HCT116 (cell line): ENCODE data around the gene DDX39A.

ENCODE experiments used
- EZH2 ChIP-seq: fragments of 200-600 bp; sonication (generic); IDR thresholded peaks from 2 replicates; pipeline ENCODE4 v1.6.1; 2017; ENCODE audit warnings: antibody characterized with exemption, mixed run types
- EZH2phosphoT487 ChIP-seq: fragments of 200-600 bp; IDR thresholded peaks from 2 replicates; pipeline ENCODE4 v1.6.1; 2018; ENCODE audit warnings: antibody characterized with exemption, borderline replicate concordance
- POLR2A ChIP-seq: IDR thresholded peaks from 2 replicates; pipeline ENCODE4 v1.7.0; 2011; ENCODE audit warnings: borderline replicate concordance; ENCODE audit not compliant: insufficient read depth, insufficient read length; ENCODE audit errors: extremely low read depth
- POLR2AphosphoS5 ChIP-seq: IDR thresholded peaks from 2 replicates; pipeline ENCODE4 v1.6.1; 2011; ENCODE audit warnings: mild to moderate bottlenecking, low read depth, low read length, moderate library complexity
- SIN3A ChIP-seq: IDR thresholded peaks from 2 replicates; pipeline ENCODE4 v1.6.1; 2012; ENCODE audit warnings: low read depth
- SP1 ChIP-seq: IDR thresholded peaks from 2 replicates; pipeline ENCODE4 v1.6.1; 2012; ENCODE audit warnings: low read depth
- TCF7L2 ChIP-seq: IDR thresholded peaks from 2 replicates; pipeline ENCODE4 v1.7.0; 2011; ENCODE audit warnings: borderline replicate concordance, inconsistent platforms; ENCODE audit not compliant: insufficient read depth, insufficient read length; ENCODE audit errors: extremely low read depth
- ZNF274 ChIP-seq: fragments of 200-500 bp; sonication (Bioruptor generic); IDR thresholded peaks from 2 replicates; pipeline ENCODE4 v1.6.1; 2014; ENCODE audit warnings: mild to moderate bottlenecking, low read depth, low read length, inconsistent platforms
- TF ChIP-seq, protein P1 (sequence below): IDR thresholded peaks from 2 replicates; pipeline ENCODE4 v1.6.1; 2012; ENCODE audit warnings: low read depth
- TF ChIP-seq, protein P2 (sequence below), 3 experiments: fragments of 200-600 bp in 1 of 3; sonication (generic) in 1 of 3; IDR thresholded peaks in 2 of 3; conservative IDR thresholded peaks in 1 of 3; 2 replicates each; pipeline ENCODE4 v1.5.1; 2012 to 2017; ENCODE audit warnings: low read depth in 2 of 3, low read length in 2 of 3, antibody characterized with exemption in 1 of 3, borderline replicate concordance in 1 of 3, control low read depth in 1 of 3, mild to moderate bottlenecking in 1 of 3, mixed read lengths in 1 of 3, mixed run types in 1 of 3, moderate library complexity in 1 of 3; ENCODE audit not compliant: insufficient read depth in 1 of 3
- TF ChIP-seq, protein P3 (sequence below): IDR thresholded peaks from 2 replicates; pipeline ENCODE4 v1.6.1; 2011; ENCODE audit warnings: mild to moderate bottlenecking, low read length, moderate library complexity; ENCODE audit not compliant: insufficient replicate concordance; ENCODE audit errors: extremely low read depth
- TF ChIP-seq, protein P4 (sequence below): IDR thresholded peaks from 2 replicates; pipeline ENCODE4 v1.6.1; 2012
- TF ChIP-seq, protein P5 (sequence below): IDR thresholded peaks from 2 replicates; pipeline ENCODE4 v1.6.1; 2012

DNA sequence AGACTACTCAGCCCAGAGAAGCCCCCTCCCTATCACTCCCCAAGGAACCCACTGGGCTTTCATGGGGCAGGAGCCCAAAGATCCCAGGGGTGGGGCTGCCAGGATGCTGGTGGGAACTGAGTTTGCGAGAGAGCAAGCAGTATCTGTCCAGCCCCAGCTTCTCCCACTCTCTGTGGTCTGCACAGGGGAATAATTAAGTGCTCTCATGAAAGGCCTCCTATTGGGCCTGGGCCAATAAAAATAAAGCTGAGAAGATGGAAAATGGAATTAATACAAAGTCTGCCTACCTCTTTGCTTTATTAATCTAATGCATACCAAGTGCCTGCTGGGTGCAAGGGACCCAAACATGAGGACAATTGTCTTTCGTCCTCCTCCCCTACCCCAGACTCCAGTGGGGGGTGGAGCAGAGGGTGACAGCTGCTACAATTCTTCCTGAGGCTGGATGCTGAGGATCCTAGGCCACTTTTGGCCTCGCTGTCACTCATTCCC, 5.4 kb downstream of the DDX39A start:
- TF ChIP-seq POLR2A (no peak), TCF7L2 (no peak), ZNF274 (no peak), EZH2phosphoT487 (no peak), EZH2 (no peak), SIN3A (no peak), POLR2AphosphoS5 (no peak), SP1 (no peak)
- TF ChIP-seq, protein P1, sequence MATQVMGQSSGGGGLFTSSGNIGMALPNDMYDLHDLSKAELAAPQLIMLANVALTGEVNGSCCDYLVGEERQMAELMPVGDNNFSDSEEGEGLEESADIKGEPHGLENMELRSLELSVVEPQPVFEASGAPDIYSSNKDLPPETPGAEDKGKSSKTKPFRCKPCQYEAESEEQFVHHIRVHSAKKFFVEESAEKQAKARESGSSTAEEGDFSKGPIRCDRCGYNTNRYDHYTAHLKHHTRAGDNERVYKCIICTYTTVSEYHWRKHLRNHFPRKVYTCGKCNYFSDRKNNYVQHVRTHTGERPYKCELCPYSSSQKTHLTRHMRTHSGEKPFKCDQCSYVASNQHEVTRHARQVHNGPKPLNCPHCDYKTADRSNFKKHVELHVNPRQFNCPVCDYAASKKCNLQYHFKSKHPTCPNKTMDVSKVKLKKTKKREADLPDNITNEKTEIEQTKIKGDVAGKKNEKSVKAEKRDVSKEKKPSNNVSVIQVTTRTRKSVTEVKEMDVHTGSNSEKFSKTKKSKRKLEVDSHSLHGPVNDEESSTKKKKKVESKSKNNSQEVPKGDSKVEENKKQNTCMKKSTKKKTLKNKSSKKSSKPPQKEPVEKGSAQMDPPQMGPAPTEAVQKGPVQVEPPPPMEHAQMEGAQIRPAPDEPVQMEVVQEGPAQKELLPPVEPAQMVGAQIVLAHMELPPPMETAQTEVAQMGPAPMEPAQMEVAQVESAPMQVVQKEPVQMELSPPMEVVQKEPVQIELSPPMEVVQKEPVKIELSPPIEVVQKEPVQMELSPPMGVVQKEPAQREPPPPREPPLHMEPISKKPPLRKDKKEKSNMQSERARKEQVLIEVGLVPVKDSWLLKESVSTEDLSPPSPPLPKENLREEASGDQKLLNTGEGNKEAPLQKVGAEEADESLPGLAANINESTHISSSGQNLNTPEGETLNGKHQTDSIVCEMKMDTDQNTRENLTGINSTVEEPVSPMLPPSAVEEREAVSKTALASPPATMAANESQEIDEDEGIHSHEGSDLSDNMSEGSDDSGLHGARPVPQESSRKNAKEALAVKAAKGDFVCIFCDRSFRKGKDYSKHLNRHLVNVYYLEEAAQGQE, result no peak
- TF ChIP-seq, protein P2, sequence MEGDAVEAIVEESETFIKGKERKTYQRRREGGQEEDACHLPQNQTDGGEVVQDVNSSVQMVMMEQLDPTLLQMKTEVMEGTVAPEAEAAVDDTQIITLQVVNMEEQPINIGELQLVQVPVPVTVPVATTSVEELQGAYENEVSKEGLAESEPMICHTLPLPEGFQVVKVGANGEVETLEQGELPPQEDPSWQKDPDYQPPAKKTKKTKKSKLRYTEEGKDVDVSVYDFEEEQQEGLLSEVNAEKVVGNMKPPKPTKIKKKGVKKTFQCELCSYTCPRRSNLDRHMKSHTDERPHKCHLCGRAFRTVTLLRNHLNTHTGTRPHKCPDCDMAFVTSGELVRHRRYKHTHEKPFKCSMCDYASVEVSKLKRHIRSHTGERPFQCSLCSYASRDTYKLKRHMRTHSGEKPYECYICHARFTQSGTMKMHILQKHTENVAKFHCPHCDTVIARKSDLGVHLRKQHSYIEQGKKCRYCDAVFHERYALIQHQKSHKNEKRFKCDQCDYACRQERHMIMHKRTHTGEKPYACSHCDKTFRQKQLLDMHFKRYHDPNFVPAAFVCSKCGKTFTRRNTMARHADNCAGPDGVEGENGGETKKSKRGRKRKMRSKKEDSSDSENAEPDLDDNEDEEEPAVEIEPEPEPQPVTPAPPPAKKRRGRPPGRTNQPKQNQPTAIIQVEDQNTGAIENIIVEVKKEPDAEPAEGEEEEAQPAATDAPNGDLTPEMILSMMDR (IDR thresholded peaks at IDR 0.05 in 2 of 3, conservative IDR thresholded peaks at IDR 0.05 in 1 of 3; ENCODE audit: borderline replicate concordance in 1 of 3, insufficient read depth in 1 of 3, low read depth in 2 of 3, low read length in 2 of 3), result no peak
- TF ChIP-seq, protein P3, sequence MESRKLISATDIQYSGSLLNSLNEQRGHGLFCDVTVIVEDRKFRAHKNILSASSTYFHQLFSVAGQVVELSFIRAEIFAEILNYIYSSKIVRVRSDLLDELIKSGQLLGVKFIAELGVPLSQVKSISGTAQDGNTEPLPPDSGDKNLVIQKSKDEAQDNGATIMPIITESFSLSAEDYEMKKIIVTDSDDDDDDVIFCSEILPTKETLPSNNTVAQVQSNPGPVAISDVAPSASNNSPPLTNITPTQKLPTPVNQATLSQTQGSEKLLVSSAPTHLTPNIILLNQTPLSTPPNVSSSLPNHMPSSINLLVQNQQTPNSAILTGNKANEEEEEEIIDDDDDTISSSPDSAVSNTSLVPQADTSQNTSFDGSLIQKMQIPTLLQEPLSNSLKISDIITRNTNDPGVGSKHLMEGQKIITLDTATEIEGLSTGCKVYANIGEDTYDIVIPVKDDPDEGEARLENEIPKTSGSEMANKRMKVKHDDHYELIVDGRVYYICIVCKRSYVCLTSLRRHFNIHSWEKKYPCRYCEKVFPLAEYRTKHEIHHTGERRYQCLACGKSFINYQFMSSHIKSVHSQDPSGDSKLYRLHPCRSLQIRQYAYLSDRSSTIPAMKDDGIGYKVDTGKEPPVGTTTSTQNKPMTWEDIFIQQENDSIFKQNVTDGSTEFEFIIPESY, result no peak
- TF ChIP-seq, protein P4, sequence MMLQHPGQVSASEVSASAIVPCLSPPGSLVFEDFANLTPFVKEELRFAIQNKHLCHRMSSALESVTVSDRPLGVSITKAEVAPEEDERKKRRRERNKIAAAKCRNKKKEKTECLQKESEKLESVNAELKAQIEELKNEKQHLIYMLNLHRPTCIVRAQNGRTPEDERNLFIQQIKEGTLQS, result no peak
- TF ChIP-seq, protein P5, sequence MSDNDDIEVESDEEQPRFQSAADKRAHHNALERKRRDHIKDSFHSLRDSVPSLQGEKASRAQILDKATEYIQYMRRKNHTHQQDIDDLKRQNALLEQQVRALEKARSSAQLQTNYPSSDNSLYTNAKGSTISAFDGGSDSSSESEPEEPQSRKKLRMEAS, result no peak
